HCT116 (cell line): ENCODE results near the gene NFATC1. TPM values are rescaled to one million over a fixed set of nuclear protein-coding genes. Genes with fewer than 3 reads are reported as not detected.

Experiments used
- ATAC-seq: fragments of 200-7000 bp; cut with Tn5 transposase; 2 replicates; pipeline ENCODE4 v1.9.1; 2020; ENCODE audit warnings: mild to moderate bottlenecking, moderate library complexity
- BruUV-seq: library from RNA; stranded (reverse); fragments of 400-500 nt; replicated peaks from 2 replicates; lab custom pipeline; 2021; lab: Mats Ljungman, UMichigan
- CTCF ChIA-PET: fragments of 300-600 bp; sonication (Branson Sonifier 250); formaldehyde crosslinking; loops from one replicate; lab custom pipeline; 2021; ENCODE audit warnings: antibody characterized with exemption; lab: Charles Lee
- POLR2A ChIA-PET: fragments of 300-600, 350-600 bp; sonication (Branson Sonifier 250); formaldehyde crosslinking; loops from one replicate; lab custom pipeline; 2021; ENCODE audit warnings: antibody characterized with exemption; lab: Charles Lee
- RAD21 ChIA-PET, 2 experiments: fragments of 300-600 bp; sonication (Branson Sonifier 250); formaldehyde crosslinking; loops; one replicate each; lab custom pipeline; 2023; ENCODE audit warnings: low total read pairs in 2 of 2; ENCODE audit not compliant: uncharacterized antibody in 2 of 2, unreplicated experiment in 2 of 2, low non-redundant PET in 1 of 2; lab: Charles Lee
- DNase-seq: peaks from one replicate; pipeline ENCODE4 v3.0.0-alpha.2; 2010; ENCODE audit warnings: low read depth, low spot score
- H2AFZ ChIP-seq: fragments of 200-600 bp; shearing (Covaris generic), sonication (generic); 2 replicates; pipeline ENCODE4 v1.6.1; 2017; ENCODE audit warnings: low read depth, mixed run types, mixed read lengths, antibody characterized with exemption, low read length; ENCODE audit not compliant: poor library complexity, severe bottlenecking
- H3K27ac ChIP-seq: 2 replicates; pipeline ENCODE4 v1.5.1; 2012; ENCODE audit warnings: low read depth, low read length
- H3K27me3 ChIP-seq: fragments of 200-600 bp; sonication (generic); 2 replicates; pipeline ENCODE4 v1.6.1; 2016; ENCODE audit warnings: mixed run types, low read length, mixed read lengths; ENCODE audit not compliant: insufficient read depth
- H3K36me3 ChIP-seq, 2 experiments: fragments of 200-500 bp in 1 of 2; fragments of 200-600 bp in 1 of 2; sonication (Bioruptor generic) in 1 of 2; sonication (generic) in 1 of 2; 2 replicates each; pipeline versions ENCODE4 v1.5.1 to v1.6.1; 2014 to 2016; ENCODE audit warnings: low read length in 2 of 2, inconsistent platforms in 1 of 2, mixed read lengths in 1 of 2, mixed run types in 1 of 2; ENCODE audit not compliant: insufficient read depth in 2 of 2, control insufficient read depth in 1 of 2
- H3K4me1 ChIP-seq, 2 experiments: fragments of 200-600 bp in 1 of 2; sonication (generic) in 1 of 2; 2 replicates each; pipeline versions ENCODE4 v1.5.1 to v1.6.1; 2012 to 2017; ENCODE audit warnings: low read length in 2 of 2, inconsistent platforms in 1 of 2, mild to moderate bottlenecking in 1 of 2, mixed read lengths in 1 of 2, mixed run types in 1 of 2, moderate library complexity in 1 of 2; ENCODE audit not compliant: insufficient read depth in 2 of 2, control insufficient read depth in 1 of 2
- H3K4me2 ChIP-seq: fragments of 200-600 bp; sonication (generic); 2 replicates; pipeline ENCODE4 v1.6.1; 2017; ENCODE audit warnings: mixed run types, low read length, mixed read lengths
- H3K4me3 ChIP-seq, 2 experiments: fragments of 200-600 bp in 1 of 2; sonication (generic) in 1 of 2; replicated peaks in 1 of 2; 2 replicates each; pipeline ENCODE4 v1.5.1; 2011 to 2016; ENCODE audit warnings: low read length in 2 of 2, control low read depth in 1 of 2, low read depth in 1 of 2, mild to moderate bottlenecking in 1 of 2, mixed read lengths in 1 of 2, mixed run types in 1 of 2
- H3K79me2 ChIP-seq: fragments of 200-600 bp; sonication (generic); 2 replicates; pipeline ENCODE4 v1.6.1; 2017; ENCODE audit warnings: mild to moderate bottlenecking, mixed run types, low read length, moderate library complexity, mixed read lengths; ENCODE audit not compliant: insufficient read depth
- H3K9ac ChIP-seq: fragments of 200-600 bp; sonication (generic); 2 replicates; pipeline ENCODE4 v1.6.1; 2016; ENCODE audit warnings: low read length, mixed read lengths
- H3K9me2 ChIP-seq: fragments of 200-600 bp; sonication (generic), shearing (Covaris generic); 2 replicates; pipeline ENCODE4 v1.6.1; 2017; ENCODE audit warnings: mixed run types, mild to moderate bottlenecking, moderate library complexity; ENCODE audit not compliant: insufficient read depth
- H3K9me3 ChIP-seq, 2 experiments: fragments of 200-500 bp in 1 of 2; fragments of 200-600 bp in 1 of 2; sonication (Bioruptor generic) in 1 of 2; sonication (generic) in 1 of 2; 2 replicates each; pipeline ENCODE4 v1.6.1; 2014 to 2017; ENCODE audit warnings: low read length in 2 of 2, mixed read lengths in 2 of 2, inconsistent platforms in 1 of 2, low read depth in 1 of 2, mild to moderate bottlenecking in 1 of 2, mixed run types in 1 of 2, moderate library complexity in 1 of 2; ENCODE audit not compliant: control insufficient read depth in 1 of 2, insufficient read depth in 1 of 2
- H4K20me1 ChIP-seq: fragments of 200-600 bp; sonication (generic), shearing (Covaris generic); 2 replicates; pipeline ENCODE4 v1.6.1; 2017; ENCODE audit warnings: mixed run types, mild to moderate bottlenecking, moderate library complexity; ENCODE audit not compliant: insufficient read depth
- CEBPB ChIP-seq: IDR thresholded peaks from 2 replicates; pipeline ENCODE4 v1.6.1; 2012; ENCODE audit warnings: low read depth
- ELF1 ChIP-seq: IDR thresholded peaks from 2 replicates; pipeline ENCODE4 v1.6.1; 2012; ENCODE audit warnings: low read depth, borderline replicate concordance
- JUND ChIP-seq: IDR thresholded peaks from 2 replicates; pipeline ENCODE4 v1.6.1; 2012
- RAD21 ChIP-seq: IDR thresholded peaks from 2 replicates; pipeline ENCODE4 v1.6.1; 2012; ENCODE audit warnings: low read depth, mild to moderate bottlenecking
- SRF ChIP-seq: IDR thresholded peaks from 2 replicates; pipeline ENCODE4 v1.6.1; 2012; ENCODE audit warnings: low read depth
- TCF7L2 ChIP-seq: IDR thresholded peaks from 2 replicates; pipeline ENCODE4 v1.7.0; 2011; ENCODE audit warnings: borderline replicate concordance, inconsistent platforms; ENCODE audit not compliant: insufficient read depth, insufficient read length; ENCODE audit errors: extremely low read depth
- ZFX ChIP-seq: fragments of 450-650 bp; IDR thresholded peaks from 2 replicates; pipeline ENCODE4 v1.6.1; 2017
- intact Hi-C: fragments of 100-400 bp; cut with micrococcal nuclease; formaldehyde crosslinking; loops from 2 replicates; pipeline ENCODE4 v1.10.0; 2022
- total RNA-seq: library from RNA; stranded (reverse); gene quantifications from one replicate; pipeline ENCODE4 v1.2.1, GENCODE V29; 2021; ENCODE audit not compliant: unreplicated experiment
- TF ChIP-seq, protein P1 (sequence below): IDR thresholded peaks from 2 replicates; pipeline ENCODE4 v1.6.1; 2012; ENCODE audit warnings: low read depth

NFATC1 gene
- total RNA-seq, 1 experiment from 2014 or later = 20.8 TPM

DNA sequence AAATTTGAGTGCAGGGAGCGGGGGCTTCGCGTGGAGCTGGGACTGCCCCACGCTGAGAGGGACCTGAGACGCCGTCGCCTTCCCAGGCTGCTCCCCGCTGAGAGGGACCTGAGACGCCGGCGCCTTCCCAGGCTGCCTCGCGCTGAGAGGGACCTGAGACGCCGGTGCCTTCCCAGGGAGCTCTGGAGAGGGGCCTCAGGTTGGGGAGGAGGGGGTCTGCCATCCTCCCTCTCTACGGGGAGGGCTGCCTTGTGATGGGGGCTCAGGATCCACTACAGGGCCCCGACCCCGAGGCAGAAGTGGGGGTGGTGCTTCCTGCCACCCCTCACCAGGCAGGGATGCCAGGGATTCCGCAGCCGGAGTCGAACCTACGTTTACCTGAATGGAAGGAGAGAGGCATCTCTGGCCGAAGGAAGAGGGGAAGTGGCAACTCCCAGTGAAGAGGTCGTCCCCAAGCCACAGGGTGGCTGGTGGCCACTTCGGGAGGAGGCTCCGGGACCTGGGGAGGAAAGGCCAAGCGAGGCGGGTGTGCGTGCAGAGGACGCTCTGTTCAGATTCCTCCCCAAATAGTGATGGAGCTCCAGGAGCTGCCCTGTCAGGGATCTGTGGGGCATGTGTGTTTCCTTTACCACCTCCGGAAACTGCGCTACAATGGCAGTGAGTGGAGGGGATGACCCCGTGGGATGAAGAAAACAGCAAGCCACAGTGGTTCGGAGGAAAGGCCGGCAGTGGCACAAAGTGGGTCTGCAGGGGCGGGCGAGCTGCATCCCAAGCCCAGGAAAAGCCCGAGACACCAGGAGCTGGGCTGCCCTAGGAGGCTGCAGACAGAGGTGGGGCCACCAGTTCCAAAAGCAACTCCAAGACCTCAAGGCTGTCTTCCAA is 175.7 kb downstream of the NFATC1 start (continued):
- TF ChIP-seq, protein P1, sequence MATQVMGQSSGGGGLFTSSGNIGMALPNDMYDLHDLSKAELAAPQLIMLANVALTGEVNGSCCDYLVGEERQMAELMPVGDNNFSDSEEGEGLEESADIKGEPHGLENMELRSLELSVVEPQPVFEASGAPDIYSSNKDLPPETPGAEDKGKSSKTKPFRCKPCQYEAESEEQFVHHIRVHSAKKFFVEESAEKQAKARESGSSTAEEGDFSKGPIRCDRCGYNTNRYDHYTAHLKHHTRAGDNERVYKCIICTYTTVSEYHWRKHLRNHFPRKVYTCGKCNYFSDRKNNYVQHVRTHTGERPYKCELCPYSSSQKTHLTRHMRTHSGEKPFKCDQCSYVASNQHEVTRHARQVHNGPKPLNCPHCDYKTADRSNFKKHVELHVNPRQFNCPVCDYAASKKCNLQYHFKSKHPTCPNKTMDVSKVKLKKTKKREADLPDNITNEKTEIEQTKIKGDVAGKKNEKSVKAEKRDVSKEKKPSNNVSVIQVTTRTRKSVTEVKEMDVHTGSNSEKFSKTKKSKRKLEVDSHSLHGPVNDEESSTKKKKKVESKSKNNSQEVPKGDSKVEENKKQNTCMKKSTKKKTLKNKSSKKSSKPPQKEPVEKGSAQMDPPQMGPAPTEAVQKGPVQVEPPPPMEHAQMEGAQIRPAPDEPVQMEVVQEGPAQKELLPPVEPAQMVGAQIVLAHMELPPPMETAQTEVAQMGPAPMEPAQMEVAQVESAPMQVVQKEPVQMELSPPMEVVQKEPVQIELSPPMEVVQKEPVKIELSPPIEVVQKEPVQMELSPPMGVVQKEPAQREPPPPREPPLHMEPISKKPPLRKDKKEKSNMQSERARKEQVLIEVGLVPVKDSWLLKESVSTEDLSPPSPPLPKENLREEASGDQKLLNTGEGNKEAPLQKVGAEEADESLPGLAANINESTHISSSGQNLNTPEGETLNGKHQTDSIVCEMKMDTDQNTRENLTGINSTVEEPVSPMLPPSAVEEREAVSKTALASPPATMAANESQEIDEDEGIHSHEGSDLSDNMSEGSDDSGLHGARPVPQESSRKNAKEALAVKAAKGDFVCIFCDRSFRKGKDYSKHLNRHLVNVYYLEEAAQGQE = no peak
- no peak for TF ChIP-seq ZFX
- no peak for TF ChIP-seq JUND
- TF ChIP-seq ELF1 = no peak
- no peak for TF ChIP-seq RAD21
- no peak for TF ChIP-seq TCF7L2
- TF ChIP-seq CEBPB = no peak
- no peak for TF ChIP-seq SRF
- TF ChIP-seq, all 23 proteins: peak for 0

DNA sequence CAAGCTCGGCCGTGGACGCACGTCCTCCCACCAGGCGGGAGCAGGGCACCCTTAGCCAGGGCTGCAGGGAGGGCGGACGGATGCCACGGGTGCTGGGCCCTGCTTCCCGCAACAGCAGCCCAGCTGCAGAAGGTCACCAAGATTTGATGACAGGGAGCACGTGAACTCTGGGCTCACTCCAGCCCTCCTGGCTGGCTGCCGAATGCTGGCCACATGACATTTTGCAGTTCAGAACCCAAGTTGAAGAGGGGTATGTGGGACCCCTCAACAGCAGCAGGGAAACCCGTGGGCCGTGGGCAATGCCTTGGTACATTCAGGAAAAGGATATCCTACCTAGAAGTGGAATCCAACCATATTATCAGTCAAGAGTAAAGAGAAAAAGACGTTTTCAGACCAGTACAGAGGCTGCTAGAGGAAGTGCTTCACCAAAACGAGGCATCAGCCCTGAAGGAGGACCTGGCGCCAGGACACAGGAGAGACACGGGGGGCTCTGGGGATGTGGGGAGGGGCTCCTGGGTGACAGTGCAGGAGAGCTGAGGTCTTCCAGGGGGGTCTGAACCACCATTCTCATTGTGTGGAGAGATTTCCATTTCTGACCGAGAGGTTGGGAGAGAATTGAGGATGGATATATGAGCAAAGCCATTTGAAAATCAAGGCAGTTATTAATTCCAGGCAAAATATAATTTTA is 176.5 kb downstream of the NFATC1 start:
- H3K9ac ChIP-seq = no peak overlapping the region
- POLR2A ChIA-PET = no interaction called here

More for the DNA sequence above, 176.5 kb downstream of the NFATC1 start:
- Histone ChIP-seq H3K79me2 (no peaks in the 10 kb centered on the region), H3K27me3 (no peaks in the 10 kb centered on the region), H3K36me3 (no peaks in the 10 kb centered on the region), H3K4me1 (peaks cover 24 to 33% of the 10 kb centered on the region in 2 experiments), H3K4me3 (no peak overlapping the region), H4K20me1 (no peaks in the 10 kb centered on the region), H2AFZ (no peak overlapping the region), H3K9me3 (peaks cover 16 to 24% of the 10 kb centered on the region in 2 experiments; a peak in 2 of 4 replicates), H3K27ac (peak overlapping the region; percentile 87), H3K9me2 (no peaks in the 10 kb centered on the region), H3K4me2 (no peak overlapping the region)
- ATAC-seq = no peak
- ChIA-PET RAD21 (no interaction called here), CTCF (no interaction called here)
- intact Hi-C loops = no loop called here
- DNase-seq = no peak
- BruUV-seq = no TSS peak
- no peak for TF ChIP-seq ELF1
